HUES48 (cell line): ENCODE results near the gene PSG7.
"Not testable (repeated sequence)": the region's sequence is repeated elsewhere in the genome, so short reads cannot be mapped to it uniquely, and the experiment has no call there.

ENCODE experiments used
- H3K27ac ChIP-seq: one replicate; pipeline ENCODE4 v1.7.0; 2013; ENCODE audit warnings: low read depth, low read length, inconsistent platforms
- H3K27me3 ChIP-seq: 2 replicates; pipeline ENCODE4 v1.6.1; 2013; ENCODE audit warnings: mild to moderate bottlenecking, low read length; ENCODE audit not compliant: control insufficient read depth, insufficient read depth
- H3K36me3 ChIP-seq: 2 replicates; pipeline ENCODE4 v1.6.1; 2013; ENCODE audit warnings: low read length; ENCODE audit not compliant: control insufficient read depth, insufficient read depth
- H3K4me1 ChIP-seq: 2 replicates; pipeline ENCODE4 v1.6.1; 2013; ENCODE audit warnings: mild to moderate bottlenecking, low read length; ENCODE audit not compliant: control insufficient read depth, insufficient read depth
- H3K4me3 ChIP-seq: 2 replicates; pipeline ENCODE4 v1.5.1; 2013; ENCODE audit warnings: mild to moderate bottlenecking, low read depth, low read length
- H3K9ac ChIP-seq: 2 replicates; pipeline ENCODE4 v1.6.1; 2013; ENCODE audit warnings: mild to moderate bottlenecking, low read depth, low read length, moderate library complexity
- H3K9me3 ChIP-seq: 2 replicates; pipeline ENCODE4 v1.6.1; 2013; ENCODE audit warnings: low read length; ENCODE audit not compliant: control insufficient read depth, insufficient read depth

The PSG7 gene

GRCh38 chr19:42913516-42913915, 23.5 kb downstream of the PSG7 start:
- not testable (repeated sequence) for H3K4me3 ChIP-seq, H3K4me1 ChIP-seq, H3K27ac ChIP-seq, H3K27me3 ChIP-seq, H3K36me3 ChIP-seq, H3K9ac ChIP-seq
- peaks cover 45% of the 10 kb centered on the region for H3K9me3 ChIP-seq

- H3K4me1 ChIP-seq, H3K9ac ChIP-seq, H3K4me3 ChIP-seq, H3K27me3 ChIP-seq, H3K27ac ChIP-seq, H3K36me3 ChIP-seq: not testable (repeated sequence)
- peaks cover 44% of the 10 kb centered on the region for H3K9me3 ChIP-seq
Measured at GRCh38 chr19:42912941-42913340, 24.1 kb downstream of the PSG7 start.

GRCh38 chr19:42911731-42912130, 25.3 kb downstream of the PSG7 start:
- H3K9me3 ChIP-seq = peaks cover 40% of the 10 kb centered on the region
- not testable (repeated sequence) for H3K27me3 ChIP-seq, H3K9ac ChIP-seq, H3K4me3 ChIP-seq, H3K4me1 ChIP-seq, H3K36me3 ChIP-seq, H3K27ac ChIP-seq

GRCh38 chr19:42906162-42906561, 30.8 kb downstream of the PSG7 start:
- not testable (repeated sequence) for H3K4me3 ChIP-seq, H3K4me1 ChIP-seq, H3K36me3 ChIP-seq, H3K27me3 ChIP-seq, H3K27ac ChIP-seq, H3K9ac ChIP-seq
- peaks cover 25% of the 10 kb centered on the region for H3K9me3 ChIP-seq

GRCh38 chr19:42900561-42900960, 36.4 kb downstream of the PSG7 start:
- H3K9me3 ChIP-seq = peaks cover 38% of the 10 kb centered on the region
- H3K27me3 ChIP-seq, H3K27ac ChIP-seq: not testable (repeated sequence)

GRCh38 chr19:42899674-42900073, 37.3 kb downstream of the PSG7 start:
- peaks cover 38% of the 10 kb centered on the region for H3K9me3 ChIP-seq
- not testable (repeated sequence) for H3K9ac ChIP-seq, H3K4me3 ChIP-seq, H3K4me1 ChIP-seq, H3K27ac ChIP-seq, H3K27me3 ChIP-seq, H3K36me3 ChIP-seq

More at GRCh38 chr19:42900561-42900960, 36.4 kb downstream of the PSG7 start:
- H3K9ac ChIP-seq, H3K4me1 ChIP-seq, H3K36me3 ChIP-seq, H3K4me3 ChIP-seq: not testable (repeated sequence)

- H3K9me3 ChIP-seq = peaks cover 43% of the 10 kb centered on the region
- H3K27ac ChIP-seq, H3K36me3 ChIP-seq, H3K9ac ChIP-seq, H3K4me3 ChIP-seq, H3K4me1 ChIP-seq, H3K27me3 ChIP-seq: not testable (repeated sequence)
Measured at GRCh38 chr19:42899110-42899509, 37.9 kb downstream of the PSG7 start.

- H3K4me3 ChIP-seq, H3K4me1 ChIP-seq, H3K27ac ChIP-seq, H3K9ac ChIP-seq, H3K36me3 ChIP-seq, H3K27me3 ChIP-seq: not testable (repeated sequence)
- H3K9me3 ChIP-seq = peaks cover 44% of the 10 kb centered on the region
Measured at GRCh38 chr19:42898656-42899055, 38.4 kb downstream of the PSG7 start.

GRCh38 chr19:42897729-42898128, 39.3 kb downstream of the PSG7 start:
- H3K4me1 ChIP-seq, H3K36me3 ChIP-seq, H3K27me3 ChIP-seq, H3K9ac ChIP-seq, H3K4me3 ChIP-seq, H3K27ac ChIP-seq: not testable (repeated sequence)
- H3K9me3 ChIP-seq = peaks cover 38% of the 10 kb centered on the region

GRCh38 chr19:42890446-42890845, 46.6 kb downstream of the PSG7 start:
- H3K36me3 ChIP-seq, H3K27me3 ChIP-seq, H3K9ac ChIP-seq, H3K4me1 ChIP-seq, H3K4me3 ChIP-seq, H3K27ac ChIP-seq: not testable (repeated sequence)
- H3K9me3 ChIP-seq = peaks cover 29% of the 10 kb centered on the region

GRCh38 chr19:42887876-42888445, 49.0 kb downstream of the PSG7 start:
- H3K36me3 ChIP-seq, H3K4me1 ChIP-seq, H3K4me3 ChIP-seq, H3K27me3 ChIP-seq, H3K9ac ChIP-seq, H3K27ac ChIP-seq: not testable (repeated sequence)
- H3K9me3 ChIP-seq = peaks cover 37% of the 10 kb centered on the region

GRCh38 chr19:42882730-42883129, 54.3 kb downstream of the PSG7 start:
- not testable (repeated sequence) for H3K4me3 ChIP-seq, H3K27me3 ChIP-seq, H3K27ac ChIP-seq, H3K4me1 ChIP-seq, H3K9ac ChIP-seq, H3K36me3 ChIP-seq
- peaks cover 27% of the 10 kb centered on the region for H3K9me3 ChIP-seq
